ENCODE data around the gene C1orf21.

The C1orf21 gene

DNA sequence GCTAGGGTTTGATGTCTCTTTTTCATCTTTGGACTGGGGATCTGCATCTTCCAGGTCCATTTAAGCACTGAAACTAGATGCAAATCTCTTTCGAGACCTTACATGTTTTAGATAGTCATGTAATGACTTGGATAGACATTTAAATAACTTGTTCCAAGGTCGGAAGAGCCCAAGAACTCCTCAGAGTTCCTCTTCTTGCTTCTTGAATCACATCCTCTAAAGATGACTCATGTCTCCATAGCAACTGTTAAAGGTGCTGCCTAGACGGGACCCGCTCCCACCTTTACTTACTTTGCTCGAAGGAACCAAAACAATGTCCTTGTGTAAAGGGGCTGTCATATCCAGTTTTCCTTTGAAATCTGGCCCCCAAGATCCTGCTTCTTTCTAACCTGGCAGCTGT lies 237.8 kb downstream of the C1orf21 start:
- DNase-seq (ENCODE audit: low read depth in 1 of 2, low spot score in 1 of 2), result no peak

DNA sequence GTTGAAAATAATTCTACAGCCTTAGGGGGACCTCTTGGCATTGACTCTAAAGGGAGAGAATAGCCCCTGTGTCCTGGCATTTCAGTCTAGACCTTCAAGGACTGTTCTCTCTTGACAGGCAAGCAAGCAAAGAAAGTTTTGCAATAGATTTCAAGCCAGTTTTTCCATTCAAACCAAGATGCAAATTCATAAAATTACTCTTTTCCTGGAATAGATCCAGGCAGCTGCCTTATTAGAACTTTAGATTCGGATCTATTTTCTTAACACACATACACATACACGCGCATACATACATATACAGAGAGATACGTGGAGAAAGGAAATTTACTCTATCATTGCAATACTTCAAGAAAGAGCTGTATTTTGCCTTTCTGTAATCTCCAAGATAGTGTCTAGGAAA lies 238.4 kb downstream of the C1orf21 start:
- no peak for DNase-seq (ENCODE audit: low read depth in 1 of 2, low spot score in 1 of 2)

DNA sequence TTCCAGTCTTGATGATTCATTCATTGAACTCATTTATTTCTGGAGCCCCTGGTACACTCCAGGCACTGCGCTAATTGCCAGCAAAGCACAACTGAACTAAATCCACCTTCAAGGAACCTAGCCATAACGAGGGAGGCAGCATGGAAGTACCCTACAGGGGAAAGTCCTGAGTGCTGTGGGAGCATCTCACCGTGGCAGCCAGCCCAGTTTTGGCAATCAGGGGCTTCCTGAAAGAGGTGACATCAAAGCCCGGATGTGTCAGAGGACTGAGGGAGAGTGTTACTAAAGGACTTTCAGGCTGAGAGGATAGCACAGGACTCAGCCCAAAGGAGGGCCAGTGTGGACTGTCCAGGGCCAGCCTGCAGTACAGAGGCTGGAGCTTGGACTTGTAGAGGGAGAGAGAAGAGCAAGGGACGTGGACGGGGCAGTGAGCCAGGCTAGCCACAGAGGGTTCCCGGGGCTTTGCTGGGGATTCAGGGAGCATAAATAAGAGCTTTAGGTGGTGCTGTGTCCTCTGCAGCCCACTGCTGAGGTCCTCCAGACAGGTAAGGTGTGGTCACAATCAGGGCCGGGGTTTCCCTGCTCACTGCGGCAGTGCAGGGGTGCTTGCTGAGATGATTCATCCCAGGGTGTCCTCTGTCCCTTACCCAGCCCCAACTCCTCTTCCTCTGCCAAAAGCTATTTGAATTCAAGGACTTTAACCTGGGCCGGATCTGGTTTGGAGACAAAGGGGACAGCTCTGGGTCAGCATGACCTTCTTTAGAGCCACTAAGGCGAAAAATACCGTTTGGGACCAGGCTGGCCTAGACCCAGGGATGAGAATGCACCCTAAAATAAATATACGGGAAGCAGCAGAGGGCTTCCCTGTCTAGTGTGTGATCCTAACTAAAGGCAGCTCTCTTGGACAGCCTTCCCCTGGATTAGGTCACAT lies 239.5 kb downstream of the C1orf21 start:
- DNase-seq (ENCODE audit: low read depth in 1 of 2, low spot score in 1 of 2), result no peak

DNA sequence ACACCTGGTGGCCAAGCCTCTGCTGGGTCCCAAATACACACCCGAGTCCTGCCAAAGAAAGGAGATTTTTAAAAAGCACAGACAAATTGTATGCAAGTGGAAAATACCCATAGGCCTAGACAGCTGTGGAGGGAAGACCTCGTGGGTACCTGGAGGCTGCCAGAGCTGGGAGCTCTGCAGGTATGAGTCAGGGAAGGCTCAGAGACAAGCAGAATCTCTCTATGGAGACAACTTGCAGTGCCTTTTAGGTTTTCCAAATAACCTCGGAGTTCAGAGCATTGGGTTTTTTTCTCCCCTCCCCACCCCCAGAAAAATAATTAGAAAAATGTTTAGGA lies 240.1 kb downstream of the C1orf21 start:
- no peak for DNase-seq (ENCODE audit: low read depth in 1 of 2, low spot score in 1 of 2)

DNA sequence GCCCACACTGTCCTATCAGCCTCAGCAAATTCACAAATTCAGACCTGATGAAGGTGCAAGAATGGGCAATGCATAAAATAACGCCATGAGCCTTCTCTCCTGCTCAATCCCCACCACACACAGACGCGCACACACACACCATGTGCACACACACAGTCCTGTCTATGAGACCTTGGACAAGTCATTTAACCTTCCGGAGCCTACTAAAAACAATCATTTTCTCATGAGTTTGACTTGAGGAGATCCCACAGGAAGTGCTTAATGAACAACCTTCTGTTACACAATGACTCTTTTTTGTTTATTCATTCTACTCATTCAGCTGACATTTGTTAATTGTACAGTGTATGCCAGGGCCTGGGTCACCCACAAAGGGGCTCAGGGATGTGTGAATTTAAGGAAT lies 242.4 kb downstream of the C1orf21 start:
- no peak for DNase-seq (ENCODE audit: low read depth in 1 of 2, low spot score in 1 of 2)

DNA sequence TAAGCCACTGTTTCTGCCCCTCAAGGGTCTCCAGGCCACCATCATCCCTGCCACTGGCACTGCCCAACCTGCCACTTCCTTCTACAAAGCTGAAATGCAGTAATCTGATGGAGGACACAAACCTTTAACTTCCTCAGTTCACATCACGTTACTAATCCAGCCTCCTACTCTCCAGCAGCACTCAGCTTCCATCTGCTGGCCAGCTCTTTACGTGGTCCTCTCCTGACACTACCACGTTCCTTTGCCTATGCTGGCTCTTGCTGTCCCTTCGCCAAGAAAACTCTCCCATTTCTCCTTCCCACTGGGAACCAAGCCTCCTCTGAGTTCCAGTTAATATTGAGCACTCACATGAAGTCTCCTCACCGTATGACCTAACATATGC lies 243.8 kb downstream of the C1orf21 start:
- no peak for DNase-seq (ENCODE audit: low read depth in 1 of 2, low spot score in 1 of 2)

DNA sequence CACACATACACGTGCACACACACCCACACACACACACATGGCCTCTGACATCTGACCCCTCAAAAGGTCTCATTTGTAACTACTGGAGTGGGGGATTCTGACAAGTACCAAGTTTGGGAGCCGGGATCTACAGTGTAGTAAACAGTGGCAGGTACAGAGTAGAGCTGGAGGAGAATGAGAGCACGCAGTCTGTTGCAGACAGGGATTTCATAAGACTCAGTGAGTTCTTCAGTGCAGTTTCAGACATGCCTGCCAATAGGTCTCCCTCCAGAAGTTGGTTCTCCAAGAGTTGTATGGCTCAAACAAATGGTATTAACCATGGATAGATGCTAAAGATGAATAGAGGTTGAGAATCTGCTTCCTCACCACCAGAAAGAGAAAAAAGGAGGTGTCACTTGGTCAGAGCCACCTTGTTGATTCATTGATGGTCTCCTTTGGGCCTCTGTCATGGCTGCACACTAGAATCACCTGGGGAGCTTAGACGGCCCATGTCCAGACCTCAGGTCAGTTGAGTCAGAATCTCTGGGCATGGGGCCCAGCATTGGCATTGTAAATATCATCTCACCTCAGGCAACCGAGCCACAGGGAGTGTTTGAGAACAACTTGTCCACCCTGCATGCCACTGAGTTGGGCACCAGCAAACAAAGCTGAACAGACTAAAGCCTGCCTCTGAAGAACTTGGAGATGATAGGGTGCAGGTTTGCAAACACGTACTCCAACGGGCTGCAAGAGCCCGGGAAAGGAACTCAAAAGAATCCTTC lies 245.8 kb downstream of the C1orf21 start:
- DNase-seq (ENCODE audit: low read depth in 1 of 2, low spot score in 1 of 2), result no peak

DNA sequence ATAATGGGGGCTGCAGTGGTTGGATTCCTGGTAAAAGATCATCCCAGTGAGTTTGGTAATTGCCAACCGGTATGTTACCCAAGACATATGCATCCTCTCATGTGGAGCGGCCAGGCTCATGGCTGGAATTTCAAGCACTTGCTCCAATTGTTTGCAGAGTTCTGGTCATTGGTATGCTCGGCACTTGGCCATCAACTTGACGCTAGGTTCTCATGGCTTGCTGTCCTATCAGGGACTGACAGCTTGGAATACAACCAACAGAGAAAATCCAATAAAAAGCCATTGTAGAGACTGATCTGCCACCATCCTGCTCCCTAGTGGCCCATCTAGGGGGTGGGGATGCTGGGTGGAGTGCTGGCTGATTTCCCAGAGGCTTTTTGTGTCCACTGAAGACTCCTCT lies 247.0 kb downstream of the C1orf21 start:
- no peak for DNase-seq (ENCODE audit: low read depth in 1 of 2, low spot score in 1 of 2)

DNA sequence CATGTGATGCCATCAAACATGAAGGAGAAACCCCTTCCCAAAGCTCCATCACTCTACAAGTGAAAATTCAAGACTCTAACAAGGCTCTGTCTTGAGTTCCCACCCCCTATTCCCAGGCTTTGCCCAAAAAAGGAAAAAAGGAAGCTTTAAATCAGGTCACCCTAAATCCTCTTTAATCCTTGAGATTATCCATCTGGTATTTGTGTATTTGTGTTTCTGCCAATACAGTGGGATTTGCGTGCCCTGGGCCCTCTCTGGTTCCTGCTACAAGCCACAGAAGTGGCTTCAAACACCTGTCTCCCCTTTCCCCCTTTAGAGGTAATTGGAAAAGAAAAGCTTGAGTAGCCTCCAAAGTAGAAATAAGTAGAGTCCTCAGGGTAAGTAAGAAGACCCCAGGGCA lies 247.5 kb downstream of the C1orf21 start:
- DNase-seq (ENCODE audit: low read depth in 1 of 2, low spot score in 1 of 2), result no peak

DNA sequence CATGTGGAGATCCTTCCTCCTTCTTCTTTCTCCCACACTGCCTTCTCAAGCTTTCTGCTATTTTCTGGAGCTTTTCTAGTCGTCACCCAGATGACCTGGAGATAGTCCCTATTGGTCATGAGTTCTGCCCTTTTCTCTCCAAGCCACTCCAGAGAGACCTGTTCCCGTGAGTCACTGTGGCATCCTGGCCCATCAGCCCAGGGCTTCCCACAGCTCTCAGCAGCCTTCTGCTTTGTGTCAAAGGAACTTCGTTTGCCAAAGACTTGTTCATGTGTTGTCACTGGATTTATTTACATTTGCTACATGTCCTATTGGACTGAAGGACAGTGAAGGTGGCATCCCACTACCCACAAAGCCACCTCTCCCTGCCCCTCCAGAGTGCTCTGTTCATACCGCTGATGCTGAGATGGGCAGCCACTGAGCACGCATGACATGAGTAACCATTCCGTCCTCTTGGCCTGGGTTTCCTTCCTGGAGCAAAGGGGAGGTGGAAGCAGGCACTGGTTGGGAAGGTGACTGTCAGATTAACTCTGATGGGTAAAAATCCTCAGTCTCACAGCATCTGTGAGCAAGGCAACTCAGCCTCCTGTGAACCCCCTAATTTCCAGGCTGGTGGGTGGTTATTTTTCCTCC lies 248.6 kb downstream of the C1orf21 start:
- no peak for DNase-seq (ENCODE audit: low read depth in 1 of 2, low spot score in 1 of 2)

DNA sequence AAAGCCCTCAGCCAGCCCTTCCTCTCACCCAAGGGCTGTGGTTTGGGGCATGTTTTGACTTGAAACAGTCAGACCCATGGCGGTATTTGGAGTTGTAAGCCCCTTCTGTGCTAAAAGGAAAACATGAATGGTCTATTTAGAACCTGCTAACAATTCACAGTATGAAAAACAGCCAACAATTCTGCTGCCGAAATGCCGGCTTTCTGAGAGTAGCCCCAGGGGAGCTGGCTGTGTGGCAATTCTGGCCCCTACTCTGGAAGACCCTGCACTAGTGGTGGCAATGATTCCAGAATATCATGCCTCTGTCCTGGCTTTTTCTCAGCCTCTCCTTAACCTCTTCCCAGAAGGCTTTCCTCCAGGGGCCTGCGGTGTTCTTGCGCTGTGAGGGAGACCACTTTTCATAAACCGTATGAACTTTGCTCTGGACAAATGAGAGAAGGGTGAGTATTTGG lies 249.2 kb downstream of the C1orf21 start:
- DNase-seq (ENCODE audit: low read depth in 1 of 2, low spot score in 1 of 2), result no peak

DNA sequence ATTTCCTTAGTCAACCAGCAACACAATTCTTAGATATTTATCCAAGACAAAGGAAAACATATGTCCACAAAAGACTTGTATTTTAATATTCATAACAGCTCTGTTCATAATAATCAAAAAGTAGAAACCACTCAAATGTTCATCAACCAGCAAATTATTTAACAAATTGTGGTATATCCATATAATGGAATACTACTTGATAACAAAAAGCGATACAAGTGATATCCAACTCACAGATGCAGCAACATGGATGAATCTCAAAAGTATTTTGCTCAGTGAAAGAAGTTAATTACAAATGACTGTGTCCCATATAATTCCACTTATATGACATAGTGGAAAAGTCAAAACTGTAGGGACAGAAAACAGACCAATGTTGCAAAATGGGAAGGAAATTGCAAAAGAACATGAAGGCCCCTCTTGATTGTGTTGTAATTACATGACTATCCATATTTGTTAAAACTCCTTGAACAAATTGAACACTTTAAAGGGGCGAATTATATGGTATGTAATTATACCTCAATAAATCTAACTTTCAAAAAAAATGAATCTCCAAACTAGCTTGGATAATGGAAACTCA lies 250.9 kb downstream of the C1orf21 start:
- no peak for DNase-seq (ENCODE audit: low read depth in 1 of 2, low spot score in 1 of 2)

DNA sequence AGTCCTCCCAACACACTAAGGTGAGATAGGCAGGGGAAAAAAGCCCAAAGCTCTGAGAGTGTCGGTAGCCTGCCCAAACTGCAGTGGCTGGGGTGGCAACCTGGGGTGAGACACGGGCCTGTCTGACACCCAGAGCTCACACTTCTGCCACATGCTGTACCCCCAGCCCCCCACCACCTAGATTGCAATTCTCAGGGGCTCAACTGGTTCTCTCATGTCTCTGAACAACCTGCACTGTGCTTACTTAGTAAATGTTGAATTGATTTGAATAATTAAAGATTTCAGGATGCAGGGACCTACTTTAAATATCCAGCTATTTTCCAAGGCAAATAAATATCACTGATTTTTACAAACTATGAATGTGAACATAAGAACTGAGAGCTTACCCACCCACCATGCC lies 252.4 kb downstream of the C1orf21 start:
- DNase-seq (ENCODE audit: low read depth in 1 of 2, low spot score in 1 of 2), result no peak

DNA sequence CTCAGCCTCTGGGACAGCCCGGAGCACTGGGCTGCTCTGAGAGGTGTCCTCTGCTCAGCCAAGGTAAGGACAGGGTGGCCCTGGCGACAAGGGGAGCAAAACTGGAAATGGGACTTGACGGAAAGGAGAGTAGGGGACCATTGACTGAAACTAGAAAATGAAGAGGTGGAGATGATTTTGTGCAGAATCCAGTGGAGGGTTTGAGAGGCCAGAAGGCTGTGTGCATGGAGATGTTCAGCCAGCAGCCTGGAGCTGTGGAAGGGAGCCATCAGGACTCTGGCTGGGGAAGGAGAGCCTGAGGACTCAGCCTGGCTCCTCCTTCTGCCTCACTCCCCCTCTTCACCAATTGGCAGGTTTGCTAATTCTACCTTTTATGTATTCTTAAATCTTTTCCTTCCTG lies 253.7 kb downstream of the C1orf21 start:
- DNase-seq (ENCODE audit: low read depth in 1 of 2, low spot score in 1 of 2), result no peak

DNA sequence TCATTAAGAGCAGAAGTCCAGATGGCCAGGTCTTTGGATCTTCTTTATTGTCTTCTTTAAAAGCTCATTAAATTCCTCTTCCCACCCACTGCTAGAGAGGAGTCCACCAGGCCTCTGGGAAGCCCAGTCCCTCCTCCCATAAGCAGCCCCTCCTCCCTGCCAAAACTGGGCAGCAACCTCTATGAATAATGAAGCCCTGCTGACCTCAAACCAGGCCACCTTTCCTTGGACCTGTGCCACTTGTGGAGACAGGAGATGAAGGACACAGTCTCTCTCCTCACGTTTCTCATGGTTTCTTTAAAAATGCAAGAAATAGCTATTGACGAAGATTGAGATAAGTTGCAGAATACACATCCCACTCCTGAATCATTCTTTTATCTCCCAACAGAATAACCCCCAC lies 255.1 kb downstream of the C1orf21 start:
- DNase-seq (ENCODE audit: low read depth in 1 of 2, low spot score in 1 of 2), result no peak

DNA sequence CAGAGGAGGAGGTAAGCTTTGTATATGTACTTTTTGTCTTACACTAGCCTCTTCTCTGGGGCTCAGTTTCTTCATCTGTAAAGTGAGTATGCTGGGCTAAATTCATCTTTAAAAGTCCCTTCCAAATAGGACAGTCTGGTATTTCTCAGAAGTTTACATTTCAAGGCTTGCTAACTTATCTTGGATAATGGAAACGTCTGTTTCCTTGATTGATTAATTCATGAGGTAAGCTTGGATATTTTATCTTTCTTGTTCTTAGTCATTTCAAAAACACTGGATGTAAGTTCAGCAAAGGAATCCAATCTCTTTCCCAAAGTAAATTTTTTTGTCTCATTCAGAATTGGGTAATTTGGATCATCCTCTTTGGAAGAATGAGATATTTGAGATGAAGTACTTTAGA lies 256.8 kb downstream of the C1orf21 start:
- DNase-seq (ENCODE audit: low read depth in 1 of 2, low spot score in 1 of 2), result no peak

DNA sequence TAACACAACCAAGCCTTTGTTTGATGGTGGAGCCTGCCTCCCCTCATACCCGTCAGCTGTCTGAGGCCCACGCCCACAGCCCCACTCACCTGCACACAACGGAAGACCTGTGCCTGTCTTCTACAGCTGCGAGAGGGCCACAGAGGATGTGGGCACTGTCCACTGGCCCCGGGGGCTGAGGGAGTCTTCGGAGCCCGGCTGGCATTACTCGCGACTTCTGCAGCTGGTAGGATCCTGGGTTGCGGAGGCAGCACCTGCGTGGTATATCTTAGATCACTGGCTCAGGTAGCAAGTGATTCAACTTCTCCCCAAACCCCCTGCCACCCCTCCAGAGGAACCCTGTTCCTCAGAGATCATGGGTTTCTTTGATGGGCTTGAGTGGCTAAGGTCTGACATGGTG lies 257.9 kb downstream of the C1orf21 start:
- DNase-seq (ENCODE audit: low read depth in 1 of 2, low spot score in 1 of 2), result no peak

DNA sequence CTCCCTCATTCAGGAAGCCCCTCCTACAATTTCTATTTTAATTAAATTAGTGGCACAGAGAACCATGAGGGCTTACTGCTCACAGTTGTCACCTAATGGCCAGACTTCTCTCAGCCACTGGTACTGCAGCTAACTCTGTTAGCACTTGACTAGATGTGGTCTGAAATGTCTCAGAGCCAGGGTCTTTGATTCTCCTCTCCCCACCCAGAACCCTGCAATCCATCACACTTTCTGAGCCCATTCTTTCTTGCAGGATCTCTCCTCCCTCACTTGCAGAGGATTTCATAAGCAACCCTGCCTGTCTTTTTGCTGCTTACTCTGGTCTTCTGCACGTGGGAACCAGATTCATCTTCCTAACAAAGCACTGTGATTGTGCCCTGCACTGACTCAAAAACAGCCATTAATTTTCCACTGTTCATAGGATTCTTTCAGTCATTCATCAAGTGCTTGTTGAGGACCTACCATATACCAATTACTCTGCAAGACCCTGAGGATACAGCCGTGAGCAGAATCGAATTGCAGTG lies 259.4 kb downstream of the C1orf21 start:
- DNase-seq (ENCODE audit: low read depth in 1 of 2, low spot score in 1 of 2), result no peak

DNA sequence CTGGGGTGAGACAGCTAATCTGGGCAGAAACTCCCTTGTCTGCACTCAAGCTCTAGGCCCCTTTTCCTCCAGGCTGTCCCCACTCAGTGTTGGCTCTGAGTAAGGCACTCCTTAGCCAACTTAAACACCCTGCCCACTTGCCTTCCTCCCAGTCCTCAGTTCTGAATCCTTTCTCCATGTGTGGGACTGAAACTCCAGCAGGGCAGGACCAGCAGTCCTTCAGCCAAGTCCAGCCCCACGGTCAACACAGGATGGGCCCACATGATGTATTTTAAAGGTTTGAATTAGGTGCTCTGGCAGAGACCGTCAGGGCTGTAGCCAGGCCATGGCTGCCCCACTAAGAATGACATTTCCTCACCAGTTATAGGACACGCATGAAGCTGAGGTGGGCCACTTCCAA lies 260.0 kb downstream of the C1orf21 start:
- DNase-seq (ENCODE audit: low read depth in 1 of 2, low spot score in 1 of 2), result no peak

DNA sequence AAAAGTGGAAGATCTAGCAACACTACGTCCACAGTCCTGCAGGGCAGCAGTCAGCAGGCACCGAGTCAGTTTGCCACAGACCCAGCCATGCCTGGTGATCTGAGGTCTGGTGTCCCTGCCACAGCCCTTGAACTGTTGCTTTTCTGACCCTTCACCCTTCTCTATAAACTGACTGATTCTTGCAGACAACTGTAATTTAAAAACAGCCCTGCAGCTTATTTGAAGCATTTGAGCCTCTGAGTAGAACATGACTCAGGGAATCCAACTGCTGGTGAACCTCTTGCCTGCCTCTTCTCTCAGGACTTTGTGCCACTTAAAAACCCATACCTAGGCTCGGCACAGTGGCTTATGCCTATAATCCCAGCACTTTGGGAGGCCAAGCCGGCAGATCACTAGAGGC lies 260.6 kb downstream of the C1orf21 start:
- no peak for DNase-seq (ENCODE audit: low read depth in 1 of 2, low spot score in 1 of 2)

DNA sequence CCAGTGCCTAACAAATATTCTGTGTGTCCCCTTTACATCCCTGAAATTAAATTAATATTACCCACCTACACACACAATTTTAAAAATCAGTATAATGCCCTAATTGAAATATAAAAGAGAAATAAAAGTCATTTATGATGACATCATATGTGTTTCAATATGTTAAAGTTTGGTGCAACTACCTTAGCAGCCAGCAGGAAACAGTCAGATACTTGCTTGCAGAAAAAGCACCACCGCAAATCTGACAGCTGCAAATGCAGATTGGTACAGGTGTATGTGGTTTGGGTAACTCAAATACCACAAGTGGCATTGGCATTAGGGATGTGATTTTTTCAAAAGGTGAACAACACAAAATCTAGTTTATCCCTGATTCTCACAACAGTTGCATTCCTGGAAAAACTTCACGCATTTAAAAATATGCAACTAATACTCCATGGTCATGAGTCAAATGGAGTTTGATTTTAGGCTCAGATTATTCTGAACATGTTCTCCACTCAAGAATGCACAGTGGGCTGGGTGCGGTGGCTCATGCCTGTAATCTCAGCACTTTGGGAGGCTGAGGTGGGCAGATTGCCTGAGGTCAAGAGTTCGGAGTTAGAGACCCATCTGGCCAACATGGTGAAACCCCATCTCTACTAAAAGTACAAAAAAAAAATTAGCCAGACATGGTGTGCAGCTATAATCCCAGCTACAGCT lies 261.5 kb downstream of the C1orf21 start:
- no peak for DNase-seq (ENCODE audit: low read depth in 1 of 2, low spot score in 1 of 2)

Data from activated CD4-positive, alpha-beta T cell treated with anti-CD3 and anti-CD28 coated beads, Interleukin-2, amount 50 U/mL, for 24 hours (primary cell).